HepG2 (cell line): ENCODE measurements around the gene ABCA4.

ENCODE experiments used
- AFF4 ChIP-seq: sonication (generic); formaldehyde crosslinking; IDR thresholded peaks from 2 replicates; pipeline ENCODE4 v1.4.0; 2020; ENCODE audit warnings: missing genetic modification reagents
- BRCA1 ChIP-seq: sonication (generic); formaldehyde crosslinking; IDR thresholded peaks from 2 replicates; pipeline ENCODE4 v1.4.0; 2020; ENCODE audit warnings: missing genetic modification reagents
- HMG20B ChIP-seq: conservative IDR thresholded peaks from 2 replicates; pipeline ENCODE4 v1.6.1; 2016; ENCODE audit warnings: missing genetic modification reagents, missing compliant biosample characterization
- TBX3 ChIP-seq: fragments of 450-650 bp; IDR thresholded peaks from 2 replicates; pipeline ENCODE4 v1.6.1; 2017; ENCODE audit warnings: antibody characterized with exemption, mild to moderate bottlenecking, inconsistent platforms, borderline replicate concordance

GRCh38 chr1:94067196-94067595, 53.8 kb downstream of the ABCA4 start:
- TF ChIP-seq AFF4 (CRISPR knock-in tag) (no peak), BRCA1 (CRISPR knock-in tag) (no peak), TBX3 (no peak), HMG20B (CRISPR knock-in tag) (no peak)
